Stimulated activated naive CD8-positive, alpha-beta T cell treated with anti-CD3 and anti-CD28 coated beads, Interleukin-15, Interleukin-2, amounts not matched to agents 100 U/mL and 50 U/mL, for 24 hours (primary cell): Measurements from ENCODE around the gene KIF1A.

Experiments used
- ATAC-seq: fragments of 150-1000 bp; cut with Tn5 transposase; one replicate; pipeline ENCODE4 v1.10.0; 2021
- DNase-seq: peaks from one replicate; pipeline ENCODE4 v3.0.0; 2021

The KIF1A gene

DNA sequence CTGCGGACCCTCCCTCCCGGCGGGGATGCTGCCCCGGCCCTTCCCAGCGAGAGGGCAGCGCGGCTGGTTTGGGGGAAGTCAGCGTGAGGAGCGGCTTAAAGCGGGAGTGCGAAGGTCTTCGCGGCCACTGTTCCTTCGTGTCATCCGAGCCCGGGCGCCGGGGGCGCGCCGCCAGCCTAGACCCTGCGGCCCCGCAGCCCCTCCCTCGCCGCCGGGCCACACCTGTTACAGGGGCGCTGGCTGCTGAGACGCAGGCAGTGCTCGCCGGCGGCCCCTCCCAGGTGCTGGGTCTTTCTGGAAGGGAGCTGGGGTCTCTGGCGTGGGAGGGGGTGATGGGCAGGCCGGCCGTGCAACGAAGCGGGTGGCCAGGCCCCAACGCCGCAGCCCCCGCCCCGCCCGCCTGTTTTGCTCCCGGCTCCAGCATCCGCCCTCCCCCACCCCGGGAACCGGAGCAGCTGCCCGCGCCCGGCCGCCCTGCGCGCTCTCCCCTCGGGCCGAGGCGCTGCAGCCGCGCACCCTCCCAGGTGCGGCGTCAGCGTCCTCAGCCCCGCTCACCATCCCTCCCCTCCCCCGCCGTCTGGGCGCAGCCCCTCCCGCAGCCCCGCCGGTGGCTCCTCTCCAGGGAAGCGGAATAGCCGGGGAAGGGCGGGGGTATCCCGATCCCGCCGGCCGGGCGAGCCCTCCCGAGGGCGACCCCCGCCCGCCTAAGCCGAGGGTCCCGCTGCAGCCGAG, 727 bp downstream of the KIF1A start:
- ATAC-seq (no peak), DNase-seq (peak; percentile 9)

GRCh38 chr2:240818293-240819125, 1.5 kb downstream of the KIF1A start:
- ATAC-seq (no peak), DNase-seq (no peak)

DNA sequence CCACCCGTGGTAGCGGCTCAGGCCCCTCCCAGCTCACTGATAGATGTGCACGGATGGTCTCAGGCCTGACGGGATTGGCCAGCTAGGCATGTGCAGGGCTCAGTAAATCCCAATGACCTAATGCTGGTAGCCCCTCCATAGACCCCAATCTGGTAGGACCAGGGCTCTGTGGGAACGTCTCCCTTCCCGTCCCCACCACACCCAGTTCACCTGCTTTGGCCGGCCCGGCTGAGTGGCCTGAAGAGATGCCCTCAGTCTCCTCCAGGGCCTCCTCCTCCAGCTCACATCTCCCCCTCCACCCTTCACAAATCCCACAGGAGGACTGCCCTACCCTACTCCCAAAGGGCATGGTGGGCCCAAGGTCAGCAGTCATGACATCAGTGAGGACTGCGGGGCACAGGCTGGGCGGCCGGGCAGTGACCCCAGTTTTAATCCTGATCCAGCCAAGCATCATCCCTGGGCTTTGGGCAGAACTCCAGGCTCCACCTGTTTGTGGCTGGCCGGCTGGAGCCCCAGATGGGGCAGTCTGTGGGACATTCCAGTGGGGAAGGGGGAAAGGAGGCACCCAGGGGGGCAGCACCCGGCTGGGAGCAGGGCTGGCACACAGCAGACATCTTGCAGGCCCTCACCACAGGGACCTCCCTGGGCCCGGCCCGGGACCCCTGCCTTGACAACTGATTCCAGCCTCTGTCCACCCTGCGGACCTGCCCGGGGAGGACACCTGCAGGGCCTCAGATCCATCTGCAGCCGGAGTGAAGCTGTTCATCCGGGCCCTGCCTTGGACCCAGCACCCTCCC, 2.3 kb downstream of the KIF1A start:
- ATAC-seq (no peak), DNase-seq (no peak)

DNA sequence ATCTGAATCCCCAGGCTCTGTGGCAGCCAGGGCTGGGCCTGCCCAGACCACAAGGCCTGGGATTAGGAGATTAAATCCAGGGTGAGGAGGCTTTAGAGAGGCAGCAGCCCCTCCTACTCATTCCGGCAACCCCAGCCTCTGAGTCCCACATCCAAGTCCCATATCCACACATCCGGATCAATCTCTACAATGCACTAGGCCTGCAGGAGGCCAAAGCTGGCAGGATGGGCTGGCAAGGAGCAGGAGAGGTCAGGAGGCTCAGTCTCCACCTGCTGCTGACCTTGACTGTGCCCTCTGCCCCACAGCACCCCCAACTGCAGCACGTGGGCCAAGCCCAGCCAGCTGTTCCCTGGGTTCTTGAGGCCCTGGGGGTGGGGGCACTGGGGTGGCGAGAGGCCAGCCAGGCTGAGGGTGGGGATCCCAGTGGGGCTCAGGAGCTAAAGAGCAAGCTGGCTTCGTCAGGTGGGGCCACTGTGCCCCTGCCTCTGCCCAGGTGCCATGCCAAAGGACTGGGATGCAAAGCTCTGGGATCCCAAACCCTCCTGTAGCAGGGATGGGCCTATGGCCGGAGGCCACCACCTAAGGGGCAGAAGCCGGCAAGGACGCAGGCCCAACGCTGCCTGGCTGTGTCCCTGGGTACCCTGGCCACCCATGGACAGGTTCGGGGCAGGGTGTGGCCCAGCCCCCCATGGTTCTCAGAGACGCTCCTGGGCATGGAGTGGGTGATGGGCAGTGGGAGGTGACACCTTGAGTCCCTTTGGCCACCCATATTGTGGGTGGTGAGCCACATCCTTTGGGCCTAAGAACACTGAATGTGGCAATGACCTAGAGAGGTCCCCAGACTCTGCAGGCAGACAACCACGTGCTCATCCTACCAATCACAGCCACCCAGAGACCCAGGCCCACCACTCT, 3.2 kb downstream of the KIF1A start:
- ATAC-seq (no peak), DNase-seq (no peak)

GRCh38 chr2:240815761-240816583, 4.0 kb downstream of the KIF1A start:
- ATAC-seq (no peak), DNase-seq (no peak)

- ATAC-seq (no peak), DNase-seq (no peak)
Measured at GRCh38 chr2:240814946-240815760, 4.9 kb downstream of the KIF1A start.

DNA sequence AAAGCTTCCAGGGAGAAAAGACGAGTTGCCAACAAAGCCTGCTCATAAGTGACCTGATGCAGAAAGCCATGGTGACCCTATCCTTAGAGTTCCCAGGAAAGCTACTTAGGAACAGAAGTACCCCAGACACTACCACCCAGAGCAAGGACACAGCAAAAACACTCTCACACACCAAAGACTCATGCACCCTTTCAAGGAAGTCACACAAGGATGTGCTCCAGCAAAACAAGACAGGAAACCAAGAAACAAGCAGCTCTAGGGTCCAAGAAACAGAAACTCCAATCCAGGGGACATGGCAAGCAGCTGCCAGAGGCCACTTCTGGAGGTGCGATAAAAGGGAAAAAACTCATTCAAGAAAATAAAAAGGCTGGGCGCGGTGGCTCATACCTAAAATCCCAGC, 5.7 kb downstream of the KIF1A start:
- ATAC-seq = no peak
- no peak for DNase-seq

DNA sequence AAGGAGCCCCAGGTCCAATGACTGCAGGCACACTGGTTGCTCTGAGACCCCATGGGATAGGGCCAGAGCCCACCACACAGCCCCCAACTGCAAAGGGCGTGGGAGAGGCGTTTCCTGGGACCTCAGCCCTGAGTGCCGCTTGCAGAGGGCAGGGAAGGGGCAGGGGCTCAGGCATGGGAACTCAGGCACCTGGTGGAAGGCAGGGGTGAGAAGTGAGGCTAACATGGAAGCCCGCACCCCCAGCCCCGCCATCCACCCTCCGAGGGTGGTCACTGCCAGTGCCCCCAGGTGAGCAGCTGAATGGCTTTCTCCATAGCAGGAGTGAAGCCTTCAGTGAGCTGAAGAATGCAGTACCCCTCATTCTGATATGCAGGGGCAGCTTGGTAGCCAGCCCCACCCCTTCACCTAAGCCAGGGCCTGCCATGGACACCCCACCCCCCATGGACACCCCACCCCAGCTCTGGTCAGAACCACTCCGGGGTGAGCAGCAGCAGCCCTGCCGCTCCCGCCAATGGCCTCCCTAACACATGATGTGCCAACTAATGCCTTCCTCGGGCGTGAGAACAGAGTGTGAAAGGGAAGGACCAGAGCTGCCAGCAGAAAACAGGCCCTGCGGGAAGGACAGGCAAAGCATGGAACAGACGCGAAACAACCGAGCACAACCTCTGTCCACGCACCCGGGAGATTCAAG, 6.6 kb downstream of the KIF1A start:
- DNase-seq (no peak), ATAC-seq (no peak)

GRCh38 chr2:240812721-240813120, 7.3 kb downstream of the KIF1A start:
- no peak for DNase-seq
- ATAC-seq = no peak

DNA sequence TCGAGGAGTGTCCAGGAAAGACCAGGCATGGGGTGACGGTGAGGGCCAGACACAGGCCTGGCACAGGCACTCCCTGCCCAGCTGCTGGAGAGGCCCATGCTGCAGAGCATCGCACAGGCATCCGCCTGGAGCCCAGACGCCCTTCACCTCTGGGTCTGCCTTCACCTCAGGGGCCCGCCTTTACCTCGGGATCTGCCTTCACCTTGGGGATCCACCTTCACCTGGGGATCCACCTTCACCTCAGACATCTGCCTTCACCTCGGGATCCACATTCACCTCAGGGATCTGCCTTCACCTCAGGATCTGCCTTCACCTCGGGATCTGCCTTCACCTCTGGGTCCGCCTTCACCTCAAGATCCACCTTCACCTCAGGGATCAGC, 7.7 kb downstream of the KIF1A start:
- ATAC-seq (no peak), DNase-seq (no peak)

GRCh38 chr2:240811346-240812300, 8.4 kb downstream of the KIF1A start:
- DNase-seq = no peak

DNA sequence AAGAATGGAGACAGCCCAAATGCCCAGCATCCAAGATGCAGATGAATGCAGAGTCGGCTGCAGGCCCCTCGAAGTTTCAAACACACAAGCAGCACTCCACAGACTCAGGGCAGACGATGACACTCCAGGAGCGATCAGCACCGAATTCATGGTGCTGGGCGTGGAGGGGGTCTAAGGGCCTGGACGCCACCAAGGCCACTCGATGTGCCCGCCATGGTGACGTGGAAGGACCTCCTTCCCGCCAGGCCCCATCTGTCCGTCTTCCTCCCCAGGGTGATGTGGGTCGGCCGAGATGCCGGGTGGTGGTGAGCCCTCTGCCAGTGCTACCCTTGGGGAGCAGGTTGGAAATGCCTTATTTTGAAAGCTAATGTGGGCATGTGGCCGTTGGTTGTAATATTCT, 9.4 kb downstream of the KIF1A start:
- no peak for ATAC-seq
- DNase-seq = no peak

More at GRCh38 chr2:240811346-240812300, 8.4 kb downstream of the KIF1A start:
- no peak for ATAC-seq

DNA sequence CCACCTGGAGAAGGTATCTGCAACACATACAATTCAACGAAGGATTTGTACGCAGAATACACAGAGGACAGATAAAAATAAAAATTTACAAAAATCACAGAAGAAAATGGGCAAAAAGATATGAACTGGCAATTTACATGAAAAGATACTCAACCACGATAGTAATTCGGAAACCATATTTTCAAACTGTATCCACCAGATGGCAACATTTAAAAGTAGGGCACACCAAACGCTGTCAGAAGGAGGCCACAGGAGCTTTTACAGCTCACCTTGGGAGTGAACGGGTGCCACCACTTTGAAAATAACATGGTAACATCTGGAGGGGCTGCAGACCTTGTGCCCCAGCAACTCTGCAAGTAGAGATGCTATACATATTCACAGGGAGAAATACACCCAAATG, 9.8 kb downstream of the KIF1A start:
- DNase-seq (no peak), ATAC-seq (no peak)

- no peak for DNase-seq
- ATAC-seq = no peak
Measured at GRCh38 chr2:240809276-240809675, 10.7 kb downstream of the KIF1A start.

GRCh38 chr2:240806459-240806858, 13.6 kb downstream of the KIF1A start:
- DNase-seq = no peak
- no peak for ATAC-seq

GRCh38 chr2:240806006-240806405, 14.0 kb downstream of the KIF1A start:
- DNase-seq = no peak
- no peak for ATAC-seq

DNA sequence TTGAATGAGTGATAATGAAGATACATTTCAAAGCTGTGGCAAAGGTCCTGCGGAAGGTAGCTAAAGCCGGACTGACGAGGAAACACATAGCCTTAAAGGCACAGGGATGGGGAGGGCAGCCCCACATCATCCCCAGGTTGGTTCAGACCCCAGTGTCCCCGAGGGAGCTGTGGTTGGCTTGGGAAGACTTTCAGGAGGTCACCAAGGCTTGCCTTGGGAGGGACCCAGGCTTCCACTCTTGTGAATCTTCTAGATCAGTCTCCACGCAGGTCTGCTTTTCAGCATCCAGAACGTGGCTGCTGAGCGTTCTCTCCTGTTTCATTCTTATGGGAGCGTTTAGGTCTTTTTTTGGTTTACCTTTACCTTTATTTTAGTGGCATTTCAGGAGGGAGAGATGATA, 16.8 kb downstream of the KIF1A start:
- no peak for ATAC-seq
- DNase-seq = no peak
